Mucosa of rectum (tissue), 2 donors: Measurements from ENCODE around the gene PHC3.

Experiments used
- H3K27ac ChIP-seq, 2 donors: one replicate each; pipeline ENCODE4 v1.7.0; 2013; ENCODE audit warnings: inconsistent platforms in 2 of 2, low read depth in 2 of 2, low read length in 2 of 2
- H3K27me3 ChIP-seq, 2 donors: one replicate each; pipeline ENCODE4 v1.7.0; 2013; ENCODE audit warnings: low read length in 2 of 2; ENCODE audit not compliant: control insufficient read depth in 2 of 2, insufficient read depth in 2 of 2
- H3K36me3 ChIP-seq, 2 donors: one replicate each; pipeline ENCODE4 v1.7.0; 2013; ENCODE audit warnings: low read length in 2 of 2; ENCODE audit not compliant: control insufficient read depth in 2 of 2, insufficient read depth in 2 of 2
- H3K4me1 ChIP-seq, 2 donors: one replicate each; pipeline ENCODE4 v1.7.0; 2013; ENCODE audit warnings: low read length in 2 of 2, mild to moderate bottlenecking in 1 of 2; ENCODE audit not compliant: control insufficient read depth in 2 of 2, insufficient read depth in 2 of 2
- H3K4me3 ChIP-seq, 2 donors: one replicate each; pipeline ENCODE4 v1.7.0; 2013; ENCODE audit warnings: low read length in 2 of 2
- H3K9ac ChIP-seq, 2 donors: one replicate each; pipeline ENCODE4 v1.7.0; 2013; ENCODE audit warnings: low read length in 2 of 2, low read depth in 1 of 2, mild to moderate bottlenecking in 1 of 2
- H3K9me3 ChIP-seq, 2 donors: one replicate each; pipeline ENCODE4 v1.7.0; 2013; ENCODE audit warnings: low read length in 2 of 2; ENCODE audit not compliant: control insufficient read depth in 2 of 2
- donor health status: healthy.
- donor health status: Normal muscosa, but diverticular disease.

The PHC3 gene

GRCh38 chr3:170083343-170083742, 98.2 kb downstream of the PHC3 start:
- Histone ChIP-seq H3K36me3 (peaks cover 17 to 40% of the 10 kb centered on the region in 2 donors), H3K4me3 (no peak overlapping the region), H3K27ac (no peak overlapping the region), H3K9me3 (no peaks in the 10 kb centered on the region), H3K4me1 (peaks cover 6 to 9% of the 10 kb centered on the region in 2 donors), H3K27me3 (no peaks in the 10 kb centered on the region), H3K9ac (no peak overlapping the region)

GRCh38 chr3:170081079-170081741, 100.3 kb downstream of the PHC3 start:
- Histone ChIP-seq H3K36me3 (peaks cover 10 to 29% of the 10 kb centered on the region in 2 donors), H3K27me3 (no peaks in the 10 kb centered on the region), H3K9me3 (no peaks in the 10 kb centered on the region), H3K27ac (no peak overlapping the region), H3K4me3 (no peak overlapping the region), H3K4me1 (peaks cover 15% of the 10 kb centered on the region in 2 donors), H3K9ac (no peak overlapping the region)

- peaks cover 15 to 20% of the 10 kb centered on the region in 2 donors for H3K4me1 ChIP-seq
- no peaks in the 10 kb centered on the region for H3K9me3 ChIP-seq
- H3K4me3 ChIP-seq, result no peak overlapping the region
- no peaks in the 10 kb centered on the region for H3K27me3 ChIP-seq
- H3K27ac ChIP-seq, result no peak overlapping the region
- no peak overlapping the region for H3K9ac ChIP-seq
- peaks cover 9 to 26% of the 10 kb centered on the region in 2 donors for H3K36me3 ChIP-seq
These were observed 100.9 kb downstream of the PHC3 start for GRCh38 chr3:170080605-170081004.

GRCh38 chr3:170079536-170080165, 101.9 kb downstream of the PHC3 start:
- Histone ChIP-seq H3K4me3 (no peak overlapping the region), H3K9ac (no peak overlapping the region), H3K36me3 (peaks cover 5 to 21% of the 10 kb centered on the region in 2 donors), H3K4me1 (peaks cover 15 to 24% of the 10 kb centered on the region in 2 donors), H3K9me3 (no peaks in the 10 kb centered on the region), H3K27ac (no peak overlapping the region), H3K27me3 (no peaks in the 10 kb centered on the region)

- Histone ChIP-seq H3K27ac (peak overlapping the region in 1 of 2 donors; percentile 33), H3K27me3 (no peaks in the 10 kb centered on the region), H3K9ac (no peak overlapping the region), H3K4me3 (no peak overlapping the region), H3K36me3 (peaks cover 3 to 15% of the 10 kb centered on the region in 2 donors), H3K9me3 (no peaks in the 10 kb centered on the region), H3K4me1 (peaks cover 15 to 24% of the 10 kb centered on the region in 2 donors)
These were observed 102.8 kb downstream of the PHC3 start for GRCh38 chr3:170078620-170079281.

GRCh38 chr3:170077361-170077760, 104.2 kb downstream of the PHC3 start:
- Histone ChIP-seq H3K4me1 (peaks cover 15 to 24% of the 10 kb centered on the region in 2 donors), H3K9me3 (no peaks in the 10 kb centered on the region), H3K4me3 (peak overlapping the region in 1 of 2 donors; percentile 3), H3K27me3 (no peaks in the 10 kb centered on the region), H3K27ac (peak overlapping the region; percentile 52 to 54), H3K9ac (no peak overlapping the region), H3K36me3 (peaks cover 3 to 8% of the 10 kb centered on the region in 2 donors)

GRCh38 chr3:170076715-170077238, 104.8 kb downstream of the PHC3 start:
- peaks cover 2 to 5% of the 10 kb centered on the region in 2 donors for H3K36me3 ChIP-seq
- H3K4me1 ChIP-seq, result peaks cover 15 to 24% of the 10 kb centered on the region in 2 donors
- H3K27ac ChIP-seq, result peak overlapping the region; percentile 52 to 54
- no peaks in the 10 kb centered on the region for H3K27me3 ChIP-seq
- H3K4me3 ChIP-seq, result peak overlapping the region in 1 of 2 donors; percentile 3
- no peak overlapping the region for H3K9ac ChIP-seq
- no peaks in the 10 kb centered on the region for H3K9me3 ChIP-seq

- Histone ChIP-seq H3K4me3 (no peak overlapping the region), H3K27me3 (no peaks in the 10 kb centered on the region), H3K9me3 (no peaks in the 10 kb centered on the region), H3K36me3 (peaks cover 0 to 5% of the 10 kb centered on the region in 2 donors), H3K27ac (no peak overlapping the region), H3K4me1 (peaks cover 15 to 24% of the 10 kb centered on the region in 2 donors), H3K9ac (no peak overlapping the region)
These were observed 106.0 kb downstream of the PHC3 start for GRCh38 chr3:170075441-170076091.

GRCh38 chr3:170064108-170064507, 117.4 kb downstream of the PHC3 start:
- H3K9me3 ChIP-seq, result no peaks in the 10 kb centered on the region
- no peak overlapping the region for H3K27ac ChIP-seq
- no peaks in the 10 kb centered on the region for H3K4me1 ChIP-seq
- H3K27me3 ChIP-seq, result no peaks in the 10 kb centered on the region
- H3K4me3 ChIP-seq, result no peak overlapping the region
- H3K9ac ChIP-seq, result no peak overlapping the region
- peaks cover 10 to 17% of the 10 kb centered on the region in 2 donors for H3K36me3 ChIP-seq
